HepG2 (cell line): Measurements from ENCODE around the gene ADAMTS20. TPM values are rescaled to one million over a fixed set of nuclear protein-coding genes. Genes with fewer than 3 reads are reported as not detected.

Experiments
- ATAC-seq: fragments of 200-7000 bp; cut with Tn5 transposase; 3 replicates; pipeline ENCODE4 v1.9.1; 2020; ENCODE audit warnings: mild to moderate bottlenecking, moderate library complexity
- BruUV-seq: library from RNA; stranded (reverse); fragments of 400-500 nt; replicated peaks from 2 replicates; lab custom pipeline; 2021; lab: Mats Ljungman, UMichigan
- CTCF ChIA-PET: fragments of 300-600 bp; formaldehyde crosslinking; extraction: SDS; loops from one replicate; lab custom pipeline; 2021; ENCODE audit warnings: low total read pairs, inconsistent platforms, low intra/inter-chr PET ratio; lab: Yijun Ruan, JAX
- POLR2A ChIA-PET: fragments of 350-600 bp; sonication (Branson Sonifier 250); formaldehyde crosslinking; loops from one replicate; lab custom pipeline; 2020; ENCODE audit warnings: antibody characterized with exemption, inconsistent platforms; lab: Yijun Ruan, JAX
- DNase-seq: peaks from one replicate; pipeline ENCODE4 v3.0.0-alpha.2; 2015; ENCODE audit warnings: low spot score
- FAIRE-seq: peaks from 3 replicates; lab custom pipeline; 2011; peaks lifted over from hg19 to GRCh38; lab: Jason Lieb, UNC
- H2AFZ ChIP-seq: one replicate; pipeline ENCODE4 v1.6.1; 2011; ENCODE audit warnings: low read length, inconsistent platforms
- H3K27ac ChIP-seq: fragments of 300-600 bp; 3 replicates; pipeline ENCODE4 v1.8.0; 2011; ENCODE audit warnings: mixed run types, mild to moderate bottlenecking, mixed read lengths, low read length, inconsistent platforms; ENCODE audit not compliant: insufficient read depth; ENCODE audit errors: extremely low read length
- H3K27me3 ChIP-seq, 2 experiments: fragments of 200-600 bp in 1 of 2; 2 replicates in 1 of 2; 3 replicates in 1 of 2; pipeline versions ENCODE4 v1.6.0 to v1.8.0; 2011; ENCODE audit warnings: low read length in 2 of 2, mild to moderate bottlenecking in 2 of 2, moderate library complexity in 2 of 2, inconsistent platforms in 1 of 2; ENCODE audit not compliant: insufficient read depth in 2 of 2, control insufficient read depth in 1 of 2
- H3K36me3 ChIP-seq, 2 experiments: fragments of 200-600 bp in 1 of 2; replicated peaks in 1 of 2; 2 replicates in 1 of 2; 3 replicates in 1 of 2; pipeline versions ENCODE4 v1.5.1 to v1.8.0; 2011; ENCODE audit warnings: low read length in 2 of 2, inconsistent platforms in 1 of 2; ENCODE audit not compliant: insufficient read depth in 2 of 2, control insufficient read depth in 1 of 2
- H3K4me1 ChIP-seq: 2 replicates; pipeline ENCODE4 v1.5.1; 2012; ENCODE audit warnings: low read length, inconsistent platforms; ENCODE audit not compliant: insufficient read depth
- H3K4me2 ChIP-seq: 2 replicates; pipeline ENCODE4 v1.6.0; 2011; ENCODE audit warnings: low read depth, low read length, inconsistent platforms
- H3K4me3 ChIP-seq, 3 experiments: fragments of 200-600 bp in 1 of 3; sonication (generic), shearing (Covaris generic) in 1 of 3; replicated peaks in 1 of 3; 2 replicates each; pipeline ENCODE4 v1.5.1; 2011 to 2016; ENCODE audit warnings: low read length in 3 of 3, inconsistent platforms in 2 of 3, low read depth in 2 of 3, mild to moderate bottlenecking in 2 of 3, control low read depth in 1 of 3, mixed read lengths in 1 of 3; ENCODE audit not compliant: insufficient read depth in 1 of 3
- H3K79me2 ChIP-seq: one replicate; pipeline ENCODE4 v1.6.1; 2011; ENCODE audit warnings: low read length, inconsistent platforms; ENCODE audit not compliant: insufficient read depth
- H3K9ac ChIP-seq: 2 replicates; pipeline ENCODE4 v1.6.0; 2011; ENCODE audit warnings: mild to moderate bottlenecking, low read depth, low read length, inconsistent platforms; ENCODE audit not compliant: insufficient read depth
- H3K9me3 ChIP-seq: 2 replicates; pipeline ENCODE4 v1.5.1; 2012; ENCODE audit warnings: mild to moderate bottlenecking, low read length
- H4K20me1 ChIP-seq: 2 replicates; pipeline ENCODE4 v1.6.0; 2011; ENCODE audit warnings: inconsistent platforms, mild to moderate bottlenecking, low read length, moderate library complexity; ENCODE audit not compliant: insufficient read depth
- DNMT1 ChIP-seq: sonication (generic); formaldehyde crosslinking; IDR thresholded peaks from 2 replicates; pipeline ENCODE4 v1.5.1; 2020; ENCODE audit warnings: mild to moderate bottlenecking, missing genetic modification reagents
- HDAC2 ChIP-seq: sonication (generic); formaldehyde crosslinking; IDR thresholded peaks from 2 replicates; pipeline ENCODE4 v1.4.0; 2020; ENCODE audit warnings: missing genetic modification reagents
- HOXA5 ChIP-seq: sonication (generic); formaldehyde crosslinking; IDR thresholded peaks from 2 replicates; pipeline ENCODE4 v1.4.0; 2020; ENCODE audit warnings: missing genetic modification reagents
- MYNN ChIP-seq: sonication (generic); formaldehyde crosslinking; IDR thresholded peaks from 2 replicates; pipeline ENCODE4 v1.4.0; 2020; ENCODE audit warnings: mild to moderate bottlenecking, low read depth, missing genetic modification reagents
- NFE2L2 ChIP-seq: fragments of 150-350 bp; IDR thresholded peaks from 2 replicates; pipeline ENCODE4 v1.6.1; 2014; ENCODE audit warnings: low read length
- RERE ChIP-seq: IDR thresholded peaks from 2 replicates; pipeline ENCODE4 v1.6.1; 2016; ENCODE audit warnings: low read depth, missing genetic modification reagents, missing compliant biosample characterization
- STAG1 ChIP-seq: sonication (generic); formaldehyde crosslinking; IDR thresholded peaks from 2 replicates; pipeline ENCODE4 v1.4.0; 2020; ENCODE audit warnings: missing genetic modification reagents
- TFE3 ChIP-seq: IDR thresholded peaks from 2 replicates; pipeline ENCODE4 v1.6.1; 2016
- ZKSCAN8 ChIP-seq: IDR thresholded peaks from 2 replicates; pipeline ENCODE4 v1.6.1; 2016; ENCODE audit warnings: borderline replicate concordance, missing genetic modification reagents, missing compliant biosample characterization
- ZNF136 ChIP-seq: sonication (generic); formaldehyde crosslinking; IDR thresholded peaks from 2 replicates; pipeline ENCODE4 v1.8.1; 2022; ENCODE audit warnings: low read depth, mild to moderate bottlenecking, moderate library complexity, missing genetic modification reagents
- ZNF253 ChIP-seq: sonication (generic); formaldehyde crosslinking; IDR thresholded peaks from 2 replicates; pipeline ENCODE4 v1.8.0; 2022; ENCODE audit warnings: mild to moderate bottlenecking, missing genetic modification reagents, borderline replicate concordance
- ZNF639 ChIP-seq: conservative IDR thresholded peaks from 2 replicates; pipeline ENCODE4 v1.6.1; 2018; ENCODE audit warnings: missing genetic modification reagents
- ZNF746 ChIP-seq: sonication (generic); formaldehyde crosslinking; IDR thresholded peaks from 2 replicates; pipeline ENCODE4 v1.8.0; 2022; ENCODE audit warnings: mild to moderate bottlenecking, missing genetic modification reagents
- WGBS: methylation state at CpG from one replicate; pipeline ENCODE4 v1.1.6; 2017; ENCODE audit warnings: low lambda C conversion rate; 5-methylcytosine and 5-hydroxymethylcytosine counted together
- in situ Hi-C: cut with HindIII; loops from 2 replicates; pipeline ENCODE4 v1.10.0; 2017; ENCODE audit warnings: low pct_unique_long_range_greater_than_20kb; ENCODE audit not compliant: extremely low pct_ligation_motif_present
- intact Hi-C: fragments of 100-400 bp; cut with micrococcal nuclease; formaldehyde crosslinking; loops from one replicate; pipeline ENCODE4 v1.10.0; 2022; ENCODE audit not compliant: unreplicated experiment
- polyA plus RNA-seq, 8 experiments: library from polyadenylated mRNA; depleted of rRNA in 3 of 8; stranded (reverse) in 7 of 8; unstranded in 1 of 8; fragments of >200 nt; fragmentation: Illumina TruSeq in 4 of 8; extraction: Trizol in 4 of 8; gene quantifications; 2 replicates each; pipeline versions ENCODE4 v1.2.1 to v1.2.3, GENCODE V29; 2011 to 2016; ENCODE audit warnings: low read depth in 4 of 8, missing spikeins in 1 of 8, mixed read lengths in 1 of 8; ENCODE audit not compliant: insufficient read depth in 1 of 8
- total RNA-seq, 5 experiments: library from RNA; depleted of rRNA; stranded (reverse); fragments of >200 nt; fragmentation: Illumina TruSeq; extraction: Trizol; gene quantifications; 2 replicates each; pipeline ENCODE4 v1.2.3, GENCODE V29; 2016; ENCODE audit warnings: low read depth in 1 of 5

The ADAMTS20 gene
- total and polyA plus RNA-seq, 2 of the 13 experiments (the other 11 are each of a cell fraction or from before 2014, with no cell fraction given), result not detected

GRCh38 chr12:43406801-43407200 is 145.2 kb downstream of the ADAMTS20 start:
- in situ Hi-C loops, result no loop called here
- WGBS, result 39% methylated on average over 1 of the region's 1 CpG
- intact Hi-C loops, result no loop called here

More at GRCh38 chr12:43406801-43407200, 145.2 kb downstream of the ADAMTS20 start:
- Histone ChIP-seq H3K79me2 (no peaks in the 10 kb centered on the region), H3K27ac (no peak overlapping the region), H3K9me3 (no peaks in the 10 kb centered on the region), H3K36me3 (no peaks in the 10 kb centered on the region), H3K4me2 (no peak overlapping the region), H3K9ac (no peak overlapping the region), H3K4me1 (no peaks in the 10 kb centered on the region), H2AFZ (no peak overlapping the region), H3K4me3 (no peak overlapping the region), H3K27me3 (no peaks in the 10 kb centered on the region), H4K20me1 (no peaks in the 10 kb centered on the region)
- BruUV-seq, result no TSS peak
- CTCF ChIA-PET, result no interaction called here
- FAIRE-seq, result no peak
- TF ChIP-seq ZNF746, result no peak
- no peak for TF ChIP-seq STAG1
- no peak for TF ChIP-seq ZNF253 (CRISPR knock-in tag)
- TF ChIP-seq HOXA5 (CRISPR knock-in tag), result no peak
- TF ChIP-seq NFE2L2, result no peak
- no peak for TF ChIP-seq TFE3 (CRISPR knock-in tag)
- TF ChIP-seq MYNN (CRISPR knock-in tag), result no peak
- no peak for TF ChIP-seq ZNF136 (CRISPR knock-in tag)
- TF ChIP-seq HDAC2 (CRISPR knock-in tag), result no peak
- TF ChIP-seq RERE, result no peak
- TF ChIP-seq ZNF639, result no peak
- TF ChIP-seq ZKSCAN8 (CRISPR knock-in tag), result no peak
- TF ChIP-seq DNMT1 (CRISPR knock-in tag), result no peak
- POLR2A ChIA-PET, result no interaction called here
- no peak for ATAC-seq
- no peak for DNase-seq
